Astrocyte (in vitro differentiated cells and primary cell): ENCODE measurements around the gene HOOK1. TPM values are rescaled to one million over a fixed set of nuclear protein-coding genes. Genes with fewer than 3 reads are reported as not detected.

Experiments used
- DNase-seq: peaks from one replicate; pipeline ENCODE4 v3.0.0-alpha.2; 2010; ENCODE audit warnings: low read depth
- FAIRE-seq: peaks from 2 replicates; lab custom pipeline; 2011; peaks lifted over from hg19 to GRCh38; lab: Jason Lieb, UNC
- H2AFZ ChIP-seq: 2 replicates; pipeline ENCODE4 v1.6.0; 2012; ENCODE audit warnings: low read depth, low read length, inconsistent platforms
- H3K27ac ChIP-seq: 2 replicates; pipeline ENCODE4 v1.5.1; 2011; ENCODE audit warnings: low read depth, low read length, inconsistent platforms
- H3K27me3 ChIP-seq: 2 replicates; pipeline ENCODE4 v1.6.0; 2011; ENCODE audit warnings: low read length, inconsistent platforms; ENCODE audit not compliant: insufficient read depth
- H3K36me3 ChIP-seq: 2 replicates; pipeline ENCODE4 v1.5.1; 2011; ENCODE audit warnings: low read length, inconsistent platforms; ENCODE audit not compliant: insufficient read depth
- H3K4me1 ChIP-seq: 2 replicates; pipeline ENCODE4 v1.5.1; 2011; ENCODE audit warnings: low read length, inconsistent platforms; ENCODE audit not compliant: insufficient read depth
- H3K4me2 ChIP-seq: 2 replicates; pipeline ENCODE4 v1.6.0; 2012; ENCODE audit warnings: low read length, inconsistent platforms
- H3K4me3 ChIP-seq: 2 replicates; pipeline ENCODE4 v1.5.1; 2011; ENCODE audit warnings: low read depth, mild to moderate bottlenecking, low read length, inconsistent platforms; ENCODE audit not compliant: insufficient read depth
- H3K79me2 ChIP-seq: 2 replicates; pipeline ENCODE4 v1.6.0; 2012; ENCODE audit warnings: mild to moderate bottlenecking, low read length, inconsistent platforms; ENCODE audit not compliant: insufficient read depth
- H3K9ac ChIP-seq: 2 replicates; pipeline ENCODE4 v1.6.0; 2012; ENCODE audit warnings: mild to moderate bottlenecking, low read length, inconsistent platforms
- H3K9me3 ChIP-seq: 2 replicates; pipeline ENCODE4 v1.5.1; 2012; ENCODE audit warnings: low read depth, mild to moderate bottlenecking, low read length, inconsistent platforms; ENCODE audit not compliant: insufficient read depth
- H4K20me1 ChIP-seq: 2 replicates; pipeline ENCODE4 v1.6.0; 2012; ENCODE audit warnings: low read length, inconsistent platforms; ENCODE audit not compliant: insufficient read depth
- H3K27ac Mint-ChIP-seq: one replicate; pipeline ENCODE4 v1.8.0; 2021; ENCODE audit warnings: mild to moderate bottlenecking, mixed read lengths; ENCODE audit not compliant: unreplicated experiment
- H3K27me3 Mint-ChIP-seq: one replicate; pipeline ENCODE4 v1.8.0; 2021; ENCODE audit warnings: low read depth, mixed read lengths; ENCODE audit not compliant: unreplicated experiment
- H3K36me3 Mint-ChIP-seq: one replicate; pipeline ENCODE4 v1.8.0; 2021; ENCODE audit warnings: low read depth, mixed read lengths; ENCODE audit not compliant: unreplicated experiment
- H3K4me1 Mint-ChIP-seq: one replicate; pipeline ENCODE4 v1.8.0; 2021; ENCODE audit warnings: low read depth, mixed read lengths; ENCODE audit not compliant: unreplicated experiment
- H3K4me3 Mint-ChIP-seq: one replicate; pipeline ENCODE4 v1.8.0; 2021; ENCODE audit warnings: mild to moderate bottlenecking, moderate library complexity, mixed read lengths; ENCODE audit not compliant: unreplicated experiment
- H3K9me3 Mint-ChIP-seq: one replicate; pipeline ENCODE4 v1.8.0; 2021; ENCODE audit warnings: mild to moderate bottlenecking, mixed read lengths; ENCODE audit not compliant: unreplicated experiment
- EZH2 ChIP-seq: IDR thresholded peaks from 2 replicates; pipeline ENCODE4 v1.6.1; 2012; ENCODE audit warnings: mild to moderate bottlenecking, low read length, inconsistent platforms; ENCODE audit not compliant: insufficient read depth
- total RNA-seq: library from RNA; stranded (reverse); gene quantifications from 2 replicates; pipeline ENCODE4 v1.2.1, GENCODE V29; 2021
- TF ChIP-seq, protein P1 (sequence below): IDR thresholded peaks from 2 replicates; pipeline ENCODE4 v1.5.1; 2011; ENCODE audit warnings: low read depth, mild to moderate bottlenecking, inconsistent platforms, low read length, moderate library complexity; ENCODE audit not compliant: insufficient read depth

HOOK1 gene
- total RNA-seq, 1 donor from 2014 or later = 1.8 TPM

DNA sequence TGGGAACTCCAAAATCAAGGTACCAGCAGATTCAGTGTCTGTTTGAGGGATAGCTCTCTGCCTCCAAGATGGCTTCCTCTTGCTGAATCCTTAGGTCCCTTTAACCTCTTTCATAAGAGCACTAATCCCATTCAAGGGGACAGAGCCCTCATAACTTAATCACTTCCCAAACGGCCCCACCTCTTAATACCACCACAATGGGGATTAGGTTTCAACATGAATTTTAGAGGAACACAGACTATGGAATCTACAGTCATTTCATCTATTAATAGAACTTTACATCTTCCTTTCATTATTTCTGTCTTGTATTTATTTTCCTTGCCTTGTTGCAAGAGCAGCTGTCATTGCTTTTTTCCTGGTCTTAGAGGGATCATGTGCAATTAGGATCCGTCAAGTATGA lies 30.3 kb downstream of the HOOK1 start:
- FAIRE-seq (no peak), DNase-seq (no peak)
- Histone ChIP-seq H4K20me1 (no peaks in the 10 kb centered on the region), H3K36me3 (no peaks in the 10 kb centered on the region), H3K4me2 (no peak overlapping the region), H2AFZ (no peak overlapping the region), H3K27me3 (peaks cover 2% of the 10 kb centered on the region), H3K9ac (no peak overlapping the region), H3K27ac (no peak overlapping the region), H3K4me1 (no peaks in the 10 kb centered on the region), H3K9me3 (no peaks in the 10 kb centered on the region), H3K4me3 (no peak overlapping the region), H3K79me2 (no peaks in the 10 kb centered on the region)
- TF ChIP-seq, protein P1, sequence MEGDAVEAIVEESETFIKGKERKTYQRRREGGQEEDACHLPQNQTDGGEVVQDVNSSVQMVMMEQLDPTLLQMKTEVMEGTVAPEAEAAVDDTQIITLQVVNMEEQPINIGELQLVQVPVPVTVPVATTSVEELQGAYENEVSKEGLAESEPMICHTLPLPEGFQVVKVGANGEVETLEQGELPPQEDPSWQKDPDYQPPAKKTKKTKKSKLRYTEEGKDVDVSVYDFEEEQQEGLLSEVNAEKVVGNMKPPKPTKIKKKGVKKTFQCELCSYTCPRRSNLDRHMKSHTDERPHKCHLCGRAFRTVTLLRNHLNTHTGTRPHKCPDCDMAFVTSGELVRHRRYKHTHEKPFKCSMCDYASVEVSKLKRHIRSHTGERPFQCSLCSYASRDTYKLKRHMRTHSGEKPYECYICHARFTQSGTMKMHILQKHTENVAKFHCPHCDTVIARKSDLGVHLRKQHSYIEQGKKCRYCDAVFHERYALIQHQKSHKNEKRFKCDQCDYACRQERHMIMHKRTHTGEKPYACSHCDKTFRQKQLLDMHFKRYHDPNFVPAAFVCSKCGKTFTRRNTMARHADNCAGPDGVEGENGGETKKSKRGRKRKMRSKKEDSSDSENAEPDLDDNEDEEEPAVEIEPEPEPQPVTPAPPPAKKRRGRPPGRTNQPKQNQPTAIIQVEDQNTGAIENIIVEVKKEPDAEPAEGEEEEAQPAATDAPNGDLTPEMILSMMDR = no peak
- Mint-ChIP-seq H3K4me1 (no peaks in the 10 kb centered on the region), H3K4me3 (no peak overlapping the region), H3K36me3 (no peaks in the 10 kb centered on the region), H3K9me3 (no peaks in the 10 kb centered on the region), H3K27ac (no peak overlapping the region), H3K27me3 (no peaks in the 10 kb centered on the region)

DNA sequence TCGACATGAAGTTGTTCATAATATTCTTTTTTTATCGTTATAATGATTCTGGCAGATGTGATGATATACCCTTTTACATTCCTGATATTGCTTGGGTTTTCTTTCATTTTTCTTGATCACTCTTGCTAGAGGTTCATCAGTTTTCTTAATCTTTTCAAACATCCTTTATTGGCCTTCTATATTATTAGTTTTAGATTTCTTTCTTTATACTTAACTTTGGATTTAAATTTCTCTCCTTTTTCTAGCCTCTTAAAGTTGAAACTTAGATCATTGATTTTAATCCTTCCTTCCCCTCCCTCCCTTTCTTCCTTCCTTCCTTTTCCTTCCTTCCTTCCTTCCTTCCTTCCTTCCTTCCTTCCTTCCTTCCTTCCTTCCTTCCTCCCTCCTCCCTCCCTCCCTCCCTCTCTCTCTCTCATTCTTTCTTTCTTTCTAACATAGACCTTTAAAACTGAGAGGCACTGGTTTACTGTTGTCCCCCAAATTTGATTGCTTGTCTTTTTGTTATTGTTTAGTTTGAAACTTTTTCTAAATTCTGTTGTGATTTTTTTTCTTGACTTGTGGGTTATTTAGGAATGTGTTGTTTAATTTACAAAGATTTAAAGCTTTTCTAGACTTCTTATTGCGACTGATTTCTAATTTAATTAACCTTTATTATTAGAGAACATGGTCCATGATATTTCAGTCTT lies 31.6 kb downstream of the HOOK1 start:
- no peak for TF ChIP-seq EZH2
- TF ChIP-seq, protein P1 = no peak
- H3K4me1 Mint-ChIP-seq = no peaks in the 10 kb centered on the region
- no peaks in the 10 kb centered on the region for H3K9me3 Mint-ChIP-seq
- no peaks in the 10 kb centered on the region for H3K9me3 ChIP-seq
- H3K9ac ChIP-seq = no peak overlapping the region
- no peak overlapping the region for H3K4me3 ChIP-seq
- H3K27me3 Mint-ChIP-seq = no peaks in the 10 kb centered on the region
- DNase-seq = no peak
- no peaks in the 10 kb centered on the region for H4K20me1 ChIP-seq
- no peak overlapping the region for H3K27ac Mint-ChIP-seq
- no peak overlapping the region for H3K4me2 ChIP-seq
- H3K4me3 Mint-ChIP-seq = no peak overlapping the region
- no peaks in the 10 kb centered on the region for H3K36me3 ChIP-seq
- no peaks in the 10 kb centered on the region for H3K36me3 Mint-ChIP-seq
- H3K79me2 ChIP-seq = no peaks in the 10 kb centered on the region
- peaks cover 2% of the 10 kb centered on the region for H3K27me3 ChIP-seq
- H3K27ac ChIP-seq = no peak overlapping the region
- no peaks in the 10 kb centered on the region for H3K4me1 ChIP-seq
- no peak for FAIRE-seq
- no peak overlapping the region for H2AFZ ChIP-seq

DNA sequence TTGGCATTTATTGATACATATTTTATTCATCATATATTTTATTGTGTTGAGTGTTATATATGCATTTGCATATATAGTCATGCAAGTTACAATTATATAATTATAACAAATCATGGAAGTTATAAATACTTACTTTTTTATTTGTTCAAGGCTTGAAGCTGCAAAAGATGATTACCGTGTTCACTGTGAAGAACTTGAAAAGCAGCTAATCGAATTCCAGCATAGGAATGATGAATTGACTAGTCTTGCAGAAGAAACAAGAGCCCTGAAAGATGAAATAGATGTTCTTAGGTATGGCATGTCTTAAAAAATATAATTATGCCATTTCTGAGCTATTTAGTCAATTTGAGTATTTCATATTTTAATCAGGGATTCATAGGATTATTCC lies 32.1 kb downstream of the HOOK1 start:
- H3K4me3 ChIP-seq = no peak overlapping the region
- no peak for DNase-seq
- FAIRE-seq = no peak
- Mint-ChIP-seq H3K27ac (no peak overlapping the region), H3K9me3 (no peaks in the 10 kb centered on the region), H3K27me3 (no peaks in the 10 kb centered on the region), H3K36me3 (no peaks in the 10 kb centered on the region), H3K4me1 (no peaks in the 10 kb centered on the region), H3K4me3 (no peak overlapping the region)
- no peak overlapping the region for H3K4me2 ChIP-seq
- no peak overlapping the region for H2AFZ ChIP-seq
- no peak overlapping the region for H3K9ac ChIP-seq
- no peaks in the 10 kb centered on the region for H3K36me3 ChIP-seq
- no peaks in the 10 kb centered on the region for H3K79me2 ChIP-seq
- no peaks in the 10 kb centered on the region for H3K9me3 ChIP-seq
- peaks cover 2% of the 10 kb centered on the region for H3K27me3 ChIP-seq
- TF ChIP-seq, protein P1 = no peak
- no peak for TF ChIP-seq EZH2
- no peak overlapping the region for H3K27ac ChIP-seq
- H3K4me1 ChIP-seq = no peaks in the 10 kb centered on the region
- H4K20me1 ChIP-seq = no peaks in the 10 kb centered on the region
